ENCODE measurements around the gene RAPGEF6. TPM values are rescaled to one million over a fixed set of nuclear protein-coding genes. Genes with fewer than 3 reads are reported as not detected.

RAPGEF6 gene
- total and polyA plus RNA-seq, 4 experiments from 2014 or later: 18.0 to 121 (median 73.0) TPM

DNA sequence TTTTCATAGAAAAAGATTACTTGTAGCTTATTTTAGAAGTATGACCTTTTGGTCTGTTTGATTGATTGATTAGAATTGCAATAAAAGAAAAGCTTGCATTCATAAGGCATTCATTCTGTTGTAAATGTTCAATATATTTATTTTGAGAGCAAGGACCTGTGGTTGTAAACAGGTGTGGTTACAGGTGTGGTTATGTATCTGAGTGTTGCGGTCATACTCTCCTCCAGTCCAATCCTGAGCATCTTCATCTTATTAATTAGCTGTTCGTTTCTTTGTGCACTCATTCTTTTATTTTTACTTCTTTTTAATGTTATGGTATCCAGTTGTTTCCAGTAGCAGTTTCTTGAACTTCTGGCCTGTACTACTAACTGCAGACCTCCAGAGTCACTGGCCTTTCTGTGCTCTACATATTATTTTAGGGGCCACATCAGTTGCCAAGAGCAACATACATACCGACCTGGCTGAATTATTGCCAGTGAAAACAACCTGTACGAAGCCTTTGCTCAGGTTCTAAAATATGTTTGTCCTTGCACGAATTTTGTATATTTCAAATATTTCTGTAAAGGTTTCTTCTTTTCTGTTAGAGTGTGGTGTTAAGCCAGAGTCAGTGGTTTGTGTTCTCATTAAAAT, 242.4 kb downstream of the RAPGEF6 start:
- intact Hi-C loops (cut with micrococcal nuclease): no loop called here
- ChIA-PET POLR2A (ENCODE audit: partially characterized antibody) (interaction anchor here (0.8 to 7.1 kb wide), 10 partner anchors 9 to 228 kb away, joined by 3 to 69 read pairs (median 4); partner anchors contain the start of gene CDC42SE2), CTCF (ENCODE audit: partially characterized antibody) (interaction anchor here (0.9 to 5.3 kb wide), 4 partner anchors 10 to 229 kb away, joined by 3 to 31 read pairs (median 4); partner anchors contain the start of gene HINT1)
- Mint-ChIP-seq H3K27ac (peak overlapping the region; percentile 95 to 99 (median 97)), H3K4me3 (peak overlapping the region; percentile 48 to 82 (median 76)), H3K9me3 (no peaks in the 10 kb centered on the region), H3K36me3 (peaks cover 79 to 92% of the 10 kb centered on the region in 2 donors), H3K27me3 (no peaks in the 10 kb centered on the region), H3K4me1 (peaks cover 69 to 97% (median 76%) of the 10 kb centered on the region in 4 donors)
- DNase-seq: peak in 4 of 5 donors; percentile 29 to 62 (median 46)
- H3K4me3 ChIP-seq (ENCODE audit: low read length in 2 of 2): no peak overlapping the region
- peaks cover 23% of the 10 kb centered on the region for H3K36me3 ChIP-seq (ENCODE audit: insufficient read depth, low read length)
- H3K27ac ChIP-seq (ENCODE audit: low read depth, low read length): peak overlapping the region; percentile 85
- H3K4me1 ChIP-seq (ENCODE audit: insufficient read depth, low read length): peaks cover 92% of the 10 kb centered on the region
- H3K27me3 ChIP-seq (ENCODE audit: insufficient read depth, low read length): no peaks in the 10 kb centered on the region
- H3K9me3 ChIP-seq (ENCODE audit: control insufficient read depth in 1 of 2, low read length in 2 of 2): no peaks in the 10 kb centered on the region

DNA sequence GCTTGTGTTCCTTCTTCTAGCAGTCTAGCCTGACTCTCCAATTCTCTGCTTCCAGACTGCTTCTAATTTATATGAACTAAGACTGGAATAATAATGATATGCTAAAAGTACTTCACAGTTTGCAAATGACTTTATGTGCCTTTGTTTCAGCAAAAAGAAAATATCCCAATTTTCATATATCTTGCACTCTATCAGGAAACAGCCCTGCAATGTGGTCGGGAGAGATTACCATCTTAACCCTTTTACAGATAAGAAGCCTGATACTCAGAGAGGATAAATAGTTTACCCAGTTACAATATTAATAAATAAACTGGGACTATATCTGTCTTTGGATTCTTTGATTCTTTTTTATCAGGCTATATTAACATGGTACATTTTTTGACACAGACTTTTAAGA, 245.2 kb downstream of the RAPGEF6 start:
- ChIA-PET CTCF (ENCODE audit: partially characterized antibody) (interaction anchor here (1.0 kb wide), 1 partner anchor 11 kb away, joined by 3 read pairs; no protein-coding TSS in a partner anchor), POLR2A (ENCODE audit: partially characterized antibody) (interaction anchor here (0.6 to 18.6 kb wide), 8 partner anchors 11 to 226 kb away, joined by 3 to 552 read pairs (median 4); partner anchors contain the start of gene CDC42SE2)
- Mint-ChIP-seq H3K4me3 (peak overlapping the region; percentile 6 to 69 (median 58)), H3K9me3 (no peaks in the 10 kb centered on the region), H3K27me3 (no peaks in the 10 kb centered on the region), H3K27ac (peak overlapping the region; percentile 86 to 97 (median 91)), H3K4me1 (peaks cover 58 to 97% (median 74%) of the 10 kb centered on the region in 4 donors), H3K36me3 (peaks cover 66 to 94% of the 10 kb centered on the region in 2 donors)
- H3K27ac ChIP-seq (ENCODE audit: low read depth, low read length): peak overlapping the region; percentile 30
- peaks cover 33% of the 10 kb centered on the region for H3K36me3 ChIP-seq (ENCODE audit: insufficient read depth, low read length)
- H3K4me3 ChIP-seq (ENCODE audit: low read length in 2 of 2): no peak overlapping the region
- H3K9me3 ChIP-seq (ENCODE audit: control insufficient read depth in 1 of 2, low read length in 2 of 2): no peaks in the 10 kb centered on the region
- no peak for DNase-seq
- intact Hi-C loops (cut with micrococcal nuclease): no loop called here
- no peaks in the 10 kb centered on the region for H3K27me3 ChIP-seq (ENCODE audit: insufficient read depth, low read length)
- H3K4me1 ChIP-seq (ENCODE audit: insufficient read depth, low read length): peaks cover 92% of the 10 kb centered on the region

DNA sequence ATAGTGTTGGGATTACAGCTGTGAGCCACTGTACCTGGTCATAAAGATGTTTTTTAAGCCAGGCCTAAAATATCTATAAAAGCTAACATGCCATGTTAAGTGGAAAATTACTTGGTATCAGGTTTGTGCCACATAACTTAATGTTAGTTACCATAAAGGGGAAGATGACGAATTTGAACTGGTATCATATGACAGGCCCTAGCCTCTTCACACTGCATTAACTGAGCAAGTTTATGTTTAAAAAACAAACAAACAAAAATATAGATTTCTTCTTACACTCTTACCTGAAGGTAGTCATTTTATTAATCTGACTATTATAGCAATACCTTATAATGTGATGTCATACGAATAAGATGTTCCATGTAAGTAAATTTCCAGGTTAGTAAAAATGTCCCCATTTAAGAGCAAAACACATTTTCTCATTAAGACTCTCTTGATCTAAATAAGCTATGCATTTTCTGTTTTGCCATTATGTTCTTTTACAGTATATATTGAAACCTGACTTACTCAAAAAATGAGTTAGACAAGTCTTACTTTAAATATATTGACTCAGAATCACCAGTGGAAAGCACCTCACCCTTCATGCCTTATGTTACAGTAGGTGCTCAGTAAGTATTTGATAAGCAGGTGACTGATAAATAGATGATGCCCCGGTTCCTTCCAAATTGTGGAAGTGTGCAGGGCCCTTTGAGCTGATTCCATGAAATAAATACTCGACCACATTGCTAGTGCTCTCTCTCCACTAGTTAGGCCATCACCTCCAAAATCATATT, 245.7 kb downstream of the RAPGEF6 start:
- Histone ChIP-seq H3K4me1 (ENCODE audit: insufficient read depth, low read length) (peaks cover 92% of the 10 kb centered on the region), H3K4me3 (ENCODE audit: low read length in 2 of 2) (no peak overlapping the region), H3K36me3 (ENCODE audit: insufficient read depth, low read length) (peaks cover 32% of the 10 kb centered on the region), H3K9me3 (ENCODE audit: control insufficient read depth in 1 of 2, low read length in 2 of 2) (no peaks in the 10 kb centered on the region), H3K27ac (ENCODE audit: low read depth, low read length) (peak overlapping the region; percentile 30), H3K27me3 (ENCODE audit: insufficient read depth, low read length) (no peaks in the 10 kb centered on the region)
- Mint-ChIP-seq H3K27me3 (no peaks in the 10 kb centered on the region), H3K4me3 (peak overlapping the region in 6 of 8 donors; percentile 21 to 65 (median 56)), H3K36me3 (peaks cover 64 to 96% of the 10 kb centered on the region in 2 donors), H3K9me3 (no peaks in the 10 kb centered on the region), H3K4me1 (peaks cover 60 to 99% (median 76%) of the 10 kb centered on the region in 4 donors), H3K27ac (peak overlapping the region; percentile 85 to 97 (median 89))
- ChIA-PET POLR2A (ENCODE audit: partially characterized antibody) (interaction anchor here (0.6 to 18.6 kb wide), 8 partner anchors 11 to 130 kb away, joined by 3 to 552 read pairs (median 3); partner anchors contain the start of gene CDC42SE2), CTCF (ENCODE audit: partially characterized antibody) (interaction anchor here (1.0 to 1.2 kb wide), 2 partner anchors 10 to 124 kb away, joined by 3 read pairs; no protein-coding TSS in a partner anchor)
- no peak for DNase-seq
- intact Hi-C loops (cut with micrococcal nuclease): no loop called here

DNA sequence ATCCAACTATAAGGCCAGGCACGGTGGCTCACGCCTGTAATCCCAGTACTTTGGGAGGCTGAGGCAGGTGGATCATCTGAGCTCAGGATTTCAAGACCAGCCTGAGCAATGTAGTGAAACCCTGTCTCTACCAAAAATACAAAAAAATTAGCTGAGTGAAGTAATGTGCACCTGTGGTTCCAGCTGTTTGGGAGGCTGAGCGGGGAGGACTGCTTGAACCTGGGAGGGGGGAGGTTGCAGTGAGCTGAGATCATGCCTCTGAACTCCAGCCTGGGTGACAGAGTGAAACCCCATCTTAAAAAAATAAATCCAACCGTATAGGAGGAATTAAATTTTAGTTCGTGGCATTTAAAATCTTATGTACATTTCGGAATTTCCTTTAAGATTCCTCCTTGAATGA, 247.8 kb downstream of the RAPGEF6 start:
- no peak overlapping the region for H3K27ac ChIP-seq (ENCODE audit: low read depth, low read length)

DNA sequence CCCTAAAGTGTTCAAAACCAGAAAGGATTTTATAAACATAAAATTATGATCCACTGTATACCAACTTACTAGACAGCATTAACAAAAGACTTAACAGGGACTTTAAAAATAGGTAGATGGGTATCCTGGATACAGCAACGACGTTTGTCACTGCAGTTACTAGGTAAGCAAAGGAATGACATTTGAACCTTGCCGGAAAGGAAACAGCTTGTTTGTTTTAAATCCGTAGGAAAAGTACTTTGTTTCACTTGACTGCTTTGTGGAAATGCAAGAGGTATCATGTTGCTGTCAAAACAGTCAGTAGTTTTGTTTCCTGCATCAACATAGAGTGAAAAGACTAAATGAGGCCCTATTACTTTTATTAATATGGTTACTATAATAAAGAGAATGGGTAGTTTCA, 248.2 kb downstream of the RAPGEF6 start:
- H3K27ac ChIP-seq (ENCODE audit: low read depth, low read length): peak overlapping the region; percentile 99
- peak overlapping the region; percentile 79 to 97 (median 87) for H3K27ac Mint-ChIP-seq
- no peak for DNase-seq
- POLR2A ChIA-PET (ENCODE audit: partially characterized antibody): interaction anchor here (1.2 to 18.6 kb wide), 3 partner anchors 7 to 223 kb away, joined by 3 to 552 read pairs (median 69); partner anchors contain the start of gene CDC42SE2
- peaks cover 40 to 87% of the 10 kb centered on the region in 2 donors for H3K36me3 Mint-ChIP-seq
- H3K27me3 Mint-ChIP-seq: no peaks in the 10 kb centered on the region
- H3K9me3 Mint-ChIP-seq: no peaks in the 10 kb centered on the region
- no peak overlapping the region for H3K4me3 ChIP-seq (ENCODE audit: low read length in 2 of 2)
- peaks cover 92% of the 10 kb centered on the region for H3K4me1 ChIP-seq (ENCODE audit: insufficient read depth, low read length)
- H3K36me3 ChIP-seq (ENCODE audit: insufficient read depth, low read length): peaks cover 32% of the 10 kb centered on the region
- H3K27me3 ChIP-seq (ENCODE audit: insufficient read depth, low read length): no peaks in the 10 kb centered on the region
- intact Hi-C loops (cut with micrococcal nuclease): no loop called here
- CTCF ChIA-PET (ENCODE audit: partially characterized antibody): interaction anchor here (0.6 to 1.4 kb wide), 4 partner anchors 9 to 274 kb away, joined by 3 to 5 read pairs (median 3); no protein-coding TSS in a partner anchor
- peak overlapping the region in 1 of 8 donors; percentile 44 for H3K4me3 Mint-ChIP-seq
- peaks cover 58 to 99% (median 76%) of the 10 kb centered on the region in 4 donors for H3K4me1 Mint-ChIP-seq
- no peaks in the 10 kb centered on the region for H3K9me3 ChIP-seq (ENCODE audit: control insufficient read depth in 1 of 2, low read length in 2 of 2)

More for the DNA sequence above, 247.8 kb downstream of the RAPGEF6 start:
- H3K4me3 ChIP-seq (ENCODE audit: low read length in 2 of 2): no peak overlapping the region
- peaks cover 59 to 99% (median 77%) of the 10 kb centered on the region in 4 donors for H3K4me1 Mint-ChIP-seq
- no peaks in the 10 kb centered on the region for H3K27me3 Mint-ChIP-seq
- no peaks in the 10 kb centered on the region for H3K9me3 Mint-ChIP-seq
- no peaks in the 10 kb centered on the region for H3K9me3 ChIP-seq (ENCODE audit: control insufficient read depth in 1 of 2, low read length in 2 of 2)
- peaks cover 92% of the 10 kb centered on the region for H3K4me1 ChIP-seq (ENCODE audit: insufficient read depth, low read length)
- intact Hi-C loops (cut with micrococcal nuclease): no loop called here
- POLR2A ChIA-PET (ENCODE audit: partially characterized antibody): interaction anchor here (0.6 to 18.6 kb wide), 4 partner anchors 8 to 223 kb away, joined by 3 to 552 read pairs (median 3); partner anchors contain the start of gene CDC42SE2
- H3K36me3 Mint-ChIP-seq: peaks cover 44 to 88% of the 10 kb centered on the region in 2 donors
- CTCF ChIA-PET (ENCODE audit: partially characterized antibody): interaction anchor here (1.2 to 1.4 kb wide), 2 partner anchors 9 to 27 kb away, joined by 3 read pairs; no protein-coding TSS in a partner anchor
- H3K36me3 ChIP-seq (ENCODE audit: insufficient read depth, low read length): peaks cover 32% of the 10 kb centered on the region
- DNase-seq: no peak
- H3K4me3 Mint-ChIP-seq: peak overlapping the region in 1 of 8 donors; percentile 8
- peak overlapping the region; percentile 6 to 97 (median 84) for H3K27ac Mint-ChIP-seq
- no peaks in the 10 kb centered on the region for H3K27me3 ChIP-seq (ENCODE audit: insufficient read depth, low read length)

DNA sequence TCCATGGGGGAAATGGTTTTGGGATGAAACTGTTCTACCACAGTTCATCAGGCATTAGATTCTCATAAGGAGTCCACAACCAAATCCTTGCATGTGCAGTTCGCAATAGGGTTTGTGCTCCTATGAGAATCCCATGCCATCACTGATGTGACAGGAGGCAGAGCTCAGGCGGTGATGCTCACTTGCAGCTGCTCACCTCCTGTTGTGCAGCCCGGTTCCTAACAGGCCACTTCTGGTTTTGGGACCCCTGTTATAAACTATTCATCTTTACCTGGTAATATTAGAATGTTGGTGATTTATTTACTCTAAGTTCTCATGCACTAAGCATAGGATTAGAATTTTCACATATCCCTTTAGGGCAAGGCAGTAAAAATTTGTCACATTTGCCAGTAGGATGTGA, 248.9 kb downstream of the RAPGEF6 start:
- H3K4me1 Mint-ChIP-seq: peaks cover 62 to 99% (median 78%) of the 10 kb centered on the region in 4 donors
- H3K4me3 Mint-ChIP-seq: peak overlapping the region in 2 of 8 donors; percentile 33 to 42
- H3K9me3 ChIP-seq (ENCODE audit: control insufficient read depth in 1 of 2, low read length in 2 of 2): no peaks in the 10 kb centered on the region
- peak overlapping the region; percentile 99 for H3K27ac ChIP-seq (ENCODE audit: low read depth, low read length)
- H3K4me3 ChIP-seq (ENCODE audit: low read length in 2 of 2): no peak overlapping the region
- CTCF ChIA-PET (ENCODE audit: partially characterized antibody): interaction anchor here (0.6 to 4.7 kb wide), 7 partner anchors 20 to 274 kb away, joined by 3 to 37 read pairs (median 3); no protein-coding TSS in a partner anchor
- H3K27ac Mint-ChIP-seq: peak overlapping the region; percentile 79 to 97 (median 87)
- no peaks in the 10 kb centered on the region for H3K27me3 ChIP-seq (ENCODE audit: insufficient read depth, low read length)
- H3K9me3 Mint-ChIP-seq: no peaks in the 10 kb centered on the region
- POLR2A ChIA-PET (ENCODE audit: partially characterized antibody): interaction anchor here (1.2 to 18.6 kb wide), 4 partner anchors 8 to 222 kb away, joined by 3 to 552 read pairs (median 37); partner anchors contain the start of gene CDC42SE2
- intact Hi-C loops (cut with micrococcal nuclease): no loop called here
- H3K36me3 ChIP-seq (ENCODE audit: insufficient read depth, low read length): peaks cover 32% of the 10 kb centered on the region
- peaks cover 38 to 84% of the 10 kb centered on the region in 2 donors for H3K36me3 Mint-ChIP-seq
- peaks cover 97% of the 10 kb centered on the region for H3K4me1 ChIP-seq (ENCODE audit: insufficient read depth, low read length)
- no peaks in the 10 kb centered on the region for H3K27me3 Mint-ChIP-seq
- DNase-seq: no peak
